ENCODE measurements around the gene CLEC10A. TPM values are rescaled to one million over a fixed set of nuclear protein-coding genes. Genes with fewer than 3 reads are reported as not detected.

CLEC10A gene
- total RNA-seq, 1 experiment from 2014 or later = not detected

GRCh38 chr17:7042501-7043181, 37.4 kb downstream of the CLEC10A start:
- ChIA-PET CTCF (interaction anchor here (0.6 to 1.0 kb wide), 2 partner anchors 21 to 764 kb away, joined by 4 to 5 read pairs; no protein-coding TSS in a partner anchor), POLR2A (no interaction called here)
- no peak for TF ChIP-seq CTCF (IDR thresholded peaks at IDR 0.05; ENCODE audit: unreplicated experiment)
- Mint-ChIP-seq H3K27ac (ENCODE audit: low read depth, unreplicated experiment) (no peak overlapping the region), H3K4me1 (ENCODE audit: insufficient read depth, unreplicated experiment) (peaks cover 12% of the 10 kb centered on the region), H3K36me3 (ENCODE audit: insufficient read depth, unreplicated experiment) (no peaks in the 10 kb centered on the region), H3K27me3 (ENCODE audit: insufficient read depth, unreplicated experiment) (no peaks in the 10 kb centered on the region), H3K9me3 (ENCODE audit: unreplicated experiment) (no peaks in the 10 kb centered on the region), H3K4me3 (ENCODE audit: unreplicated experiment) (no peak overlapping the region)
- no peak for DNase-seq (ENCODE audit: unreplicated experiment)
- intact Hi-C loops (cut with micrococcal nuclease) = no loop called here
- no TSS peak for BruUV-seq (replicated peaks)

GRCh38 chr17:7041607-7042500, 38.2 kb downstream of the CLEC10A start:
- no peak for DNase-seq (ENCODE audit: unreplicated experiment)
- no TSS peak for BruUV-seq (replicated peaks)
- Mint-ChIP-seq H3K36me3 (ENCODE audit: insufficient read depth, unreplicated experiment) (peaks cover 7% of the 10 kb centered on the region), H3K27me3 (ENCODE audit: insufficient read depth, unreplicated experiment) (no peaks in the 10 kb centered on the region), H3K4me1 (ENCODE audit: insufficient read depth, unreplicated experiment) (peaks cover 12% of the 10 kb centered on the region), H3K4me3 (ENCODE audit: unreplicated experiment) (no peak overlapping the region), H3K27ac (ENCODE audit: low read depth, unreplicated experiment) (no peak overlapping the region), H3K9me3 (ENCODE audit: unreplicated experiment) (no peaks in the 10 kb centered on the region)
- intact Hi-C loops (cut with micrococcal nuclease) = no loop called here
- TF ChIP-seq CTCF (IDR thresholded peaks at IDR 0.05; ENCODE audit: unreplicated experiment) = no peak
- POLR2A ChIA-PET = no interaction called here
- CTCF ChIA-PET = interaction anchor here (0.6 to 1.7 kb wide), 3 partner anchors 11 to 107 kb away, joined by 3 to 5 read pairs (median 3); no protein-coding TSS in a partner anchor

GRCh38 chr17:7039832-7040231, 40.2 kb downstream of the CLEC10A start:
- POLR2A ChIA-PET = no interaction called here
- no peak overlapping the region for H3K4me3 Mint-ChIP-seq (ENCODE audit: unreplicated experiment)
- no TSS peak for BruUV-seq (replicated peaks)
- no peak overlapping the region for H3K27ac Mint-ChIP-seq (ENCODE audit: low read depth, unreplicated experiment)
- no peak for TF ChIP-seq CTCF (IDR thresholded peaks at IDR 0.05; ENCODE audit: unreplicated experiment)
- CTCF ChIA-PET = no interaction called here
- peaks cover 10% of the 10 kb centered on the region for H3K36me3 Mint-ChIP-seq (ENCODE audit: insufficient read depth, unreplicated experiment)
- H3K9me3 Mint-ChIP-seq (ENCODE audit: unreplicated experiment) = no peaks in the 10 kb centered on the region
- DNase-seq (ENCODE audit: unreplicated experiment) = no peak
- H3K4me1 Mint-ChIP-seq (ENCODE audit: insufficient read depth, unreplicated experiment) = peaks cover 15% of the 10 kb centered on the region
- intact Hi-C loops (cut with micrococcal nuclease) = no loop called here
- no peaks in the 10 kb centered on the region for H3K27me3 Mint-ChIP-seq (ENCODE audit: insufficient read depth, unreplicated experiment)

Data from MCF 10A (cell line).